HCT116 (cell line): ENCODE data around the gene LGALS4. TPM values are rescaled to one million over a fixed set of nuclear protein-coding genes. Genes with fewer than 3 reads are reported as not detected.

Source experiments
- ATAC-seq: fragments of 200-7000 bp; cut with Tn5 transposase; 2 replicates; pipeline ENCODE4 v1.9.1; 2020; ENCODE audit warnings: mild to moderate bottlenecking, moderate library complexity
- BruUV-seq: library from RNA; stranded (reverse); fragments of 400-500 nt; replicated peaks from 2 replicates; lab custom pipeline; 2021; lab: Mats Ljungman, UMichigan
- CTCF ChIA-PET: fragments of 300-600 bp; sonication (Branson Sonifier 250); formaldehyde crosslinking; loops from one replicate; lab custom pipeline; 2021; ENCODE audit warnings: antibody characterized with exemption; lab: Charles Lee
- POLR2A ChIA-PET: fragments of 300-600, 350-600 bp; sonication (Branson Sonifier 250); formaldehyde crosslinking; loops from one replicate; lab custom pipeline; 2021; ENCODE audit warnings: antibody characterized with exemption; lab: Charles Lee
- RAD21 ChIA-PET, 2 experiments: fragments of 300-600 bp; sonication (Branson Sonifier 250); formaldehyde crosslinking; loops; one replicate each; lab custom pipeline; 2023; ENCODE audit warnings: low total read pairs in 2 of 2; ENCODE audit not compliant: uncharacterized antibody in 2 of 2, unreplicated experiment in 2 of 2, low non-redundant PET in 1 of 2; lab: Charles Lee
- DNase-seq: peaks from one replicate; pipeline ENCODE4 v3.0.0-alpha.2; 2010; ENCODE audit warnings: low read depth, low spot score
- H2AFZ ChIP-seq: fragments of 200-600 bp; shearing (Covaris generic), sonication (generic); 2 replicates; pipeline ENCODE4 v1.6.1; 2017; ENCODE audit warnings: low read depth, mixed run types, mixed read lengths, antibody characterized with exemption, low read length; ENCODE audit not compliant: poor library complexity, severe bottlenecking
- H3K27ac ChIP-seq: 2 replicates; pipeline ENCODE4 v1.5.1; 2012; ENCODE audit warnings: low read depth, low read length
- H3K27me3 ChIP-seq: fragments of 200-600 bp; sonication (generic); 2 replicates; pipeline ENCODE4 v1.6.1; 2016; ENCODE audit warnings: mixed run types, low read length, mixed read lengths; ENCODE audit not compliant: insufficient read depth
- H3K36me3 ChIP-seq, 2 experiments: fragments of 200-500 bp in 1 of 2; fragments of 200-600 bp in 1 of 2; sonication (Bioruptor generic) in 1 of 2; sonication (generic) in 1 of 2; 2 replicates each; pipeline versions ENCODE4 v1.5.1 to v1.6.1; 2014 to 2016; ENCODE audit warnings: low read length in 2 of 2, inconsistent platforms in 1 of 2, mixed read lengths in 1 of 2, mixed run types in 1 of 2; ENCODE audit not compliant: insufficient read depth in 2 of 2, control insufficient read depth in 1 of 2
- H3K4me1 ChIP-seq, 2 experiments: fragments of 200-600 bp in 1 of 2; sonication (generic) in 1 of 2; 2 replicates each; pipeline versions ENCODE4 v1.5.1 to v1.6.1; 2012 to 2017; ENCODE audit warnings: low read length in 2 of 2, inconsistent platforms in 1 of 2, mild to moderate bottlenecking in 1 of 2, mixed read lengths in 1 of 2, mixed run types in 1 of 2, moderate library complexity in 1 of 2; ENCODE audit not compliant: insufficient read depth in 2 of 2, control insufficient read depth in 1 of 2
- H3K4me2 ChIP-seq: fragments of 200-600 bp; sonication (generic); 2 replicates; pipeline ENCODE4 v1.6.1; 2017; ENCODE audit warnings: mixed run types, low read length, mixed read lengths
- H3K4me3 ChIP-seq, 2 experiments: fragments of 200-600 bp in 1 of 2; sonication (generic) in 1 of 2; replicated peaks in 1 of 2; 2 replicates each; pipeline ENCODE4 v1.5.1; 2011 to 2016; ENCODE audit warnings: low read length in 2 of 2, control low read depth in 1 of 2, low read depth in 1 of 2, mild to moderate bottlenecking in 1 of 2, mixed read lengths in 1 of 2, mixed run types in 1 of 2
- H3K79me2 ChIP-seq: fragments of 200-600 bp; sonication (generic); 2 replicates; pipeline ENCODE4 v1.6.1; 2017; ENCODE audit warnings: mild to moderate bottlenecking, mixed run types, low read length, moderate library complexity, mixed read lengths; ENCODE audit not compliant: insufficient read depth
- H3K9ac ChIP-seq: fragments of 200-600 bp; sonication (generic); 2 replicates; pipeline ENCODE4 v1.6.1; 2016; ENCODE audit warnings: low read length, mixed read lengths
- H3K9me2 ChIP-seq: fragments of 200-600 bp; sonication (generic), shearing (Covaris generic); 2 replicates; pipeline ENCODE4 v1.6.1; 2017; ENCODE audit warnings: mixed run types, mild to moderate bottlenecking, moderate library complexity; ENCODE audit not compliant: insufficient read depth
- H3K9me3 ChIP-seq, 2 experiments: fragments of 200-500 bp in 1 of 2; fragments of 200-600 bp in 1 of 2; sonication (Bioruptor generic) in 1 of 2; sonication (generic) in 1 of 2; 2 replicates each; pipeline ENCODE4 v1.6.1; 2014 to 2017; ENCODE audit warnings: low read length in 2 of 2, mixed read lengths in 2 of 2, inconsistent platforms in 1 of 2, low read depth in 1 of 2, mild to moderate bottlenecking in 1 of 2, mixed run types in 1 of 2, moderate library complexity in 1 of 2; ENCODE audit not compliant: control insufficient read depth in 1 of 2, insufficient read depth in 1 of 2
- H4K20me1 ChIP-seq: fragments of 200-600 bp; sonication (generic), shearing (Covaris generic); 2 replicates; pipeline ENCODE4 v1.6.1; 2017; ENCODE audit warnings: mixed run types, mild to moderate bottlenecking, moderate library complexity; ENCODE audit not compliant: insufficient read depth
- CBX3 ChIP-seq: IDR thresholded peaks from 2 replicates; pipeline ENCODE4 v1.6.1; 2012; ENCODE audit warnings: low read depth
- ELF1 ChIP-seq: IDR thresholded peaks from 2 replicates; pipeline ENCODE4 v1.6.1; 2012; ENCODE audit warnings: low read depth, borderline replicate concordance
- EZH2 ChIP-seq: fragments of 200-600 bp; sonication (generic); IDR thresholded peaks from 2 replicates; pipeline ENCODE4 v1.6.1; 2017; ENCODE audit warnings: antibody characterized with exemption, mixed run types
- FOSL1 ChIP-seq: IDR thresholded peaks from 2 replicates; pipeline ENCODE4 v1.6.1; 2012; ENCODE audit warnings: low read depth
- JUND ChIP-seq: IDR thresholded peaks from 2 replicates; pipeline ENCODE4 v1.6.1; 2012
- RAD21 ChIP-seq: IDR thresholded peaks from 2 replicates; pipeline ENCODE4 v1.6.1; 2012; ENCODE audit warnings: low read depth, mild to moderate bottlenecking
- SIN3A ChIP-seq: IDR thresholded peaks from 2 replicates; pipeline ENCODE4 v1.6.1; 2012; ENCODE audit warnings: low read depth
- SP1 ChIP-seq: IDR thresholded peaks from 2 replicates; pipeline ENCODE4 v1.6.1; 2012; ENCODE audit warnings: low read depth
- SRF ChIP-seq: IDR thresholded peaks from 2 replicates; pipeline ENCODE4 v1.6.1; 2012; ENCODE audit warnings: low read depth
- YY1 ChIP-seq: IDR thresholded peaks from 2 replicates; pipeline ENCODE4 v1.6.1; 2011; ENCODE audit warnings: low read length, low read depth, moderate library complexity, mild to moderate bottlenecking; ENCODE audit not compliant: insufficient replicate concordance; ENCODE audit errors: extremely low read depth
- ZNF274 ChIP-seq: fragments of 200-500 bp; sonication (Bioruptor generic); IDR thresholded peaks from 2 replicates; pipeline ENCODE4 v1.6.1; 2014; ENCODE audit warnings: mild to moderate bottlenecking, low read depth, low read length, inconsistent platforms
- intact Hi-C: fragments of 100-400 bp; cut with micrococcal nuclease; formaldehyde crosslinking; loops from 2 replicates; pipeline ENCODE4 v1.10.0; 2022
- total RNA-seq: library from RNA; stranded (reverse); gene quantifications from one replicate; pipeline ENCODE4 v1.2.1, GENCODE V29; 2021; ENCODE audit not compliant: unreplicated experiment
- TF ChIP-seq, protein P1 (sequence below): IDR thresholded peaks from 2 replicates; pipeline ENCODE4 v1.6.1; 2012; ENCODE audit warnings: low read depth
- TF ChIP-seq, protein P2 (sequence below), 3 experiments: fragments of 200-600 bp in 1 of 3; sonication (generic) in 1 of 3; IDR thresholded peaks in 2 of 3; conservative IDR thresholded peaks in 1 of 3; 2 replicates each; pipeline ENCODE4 v1.5.1; 2012 to 2017; ENCODE audit warnings: low read depth in 2 of 3, low read length in 2 of 3, antibody characterized with exemption in 1 of 3, borderline replicate concordance in 1 of 3, control low read depth in 1 of 3, mild to moderate bottlenecking in 1 of 3, mixed read lengths in 1 of 3, mixed run types in 1 of 3, moderate library complexity in 1 of 3; ENCODE audit not compliant: insufficient read depth in 1 of 3

The LGALS4 gene
- total RNA-seq, 1 experiment from 2014 or later = 0.86 TPM

DNA sequence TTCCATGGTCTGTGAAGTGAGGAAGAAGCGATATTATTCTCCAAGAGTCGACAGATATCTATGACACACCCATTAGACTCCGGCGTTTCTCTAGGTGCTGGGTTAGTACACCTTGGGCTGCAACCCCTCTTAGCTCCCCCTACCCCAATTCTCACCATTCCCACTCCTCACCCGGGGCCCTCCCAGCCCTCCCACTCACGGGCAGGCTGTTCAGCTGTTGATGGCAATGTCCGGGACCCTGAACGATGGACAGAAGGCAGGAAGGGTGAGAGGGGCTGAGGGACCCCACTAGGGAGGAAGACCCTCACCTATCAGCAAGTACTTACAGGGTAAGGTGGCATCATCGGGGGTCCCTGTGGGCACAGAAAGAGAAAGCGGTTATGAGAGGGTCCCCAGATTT is 9.2 kb downstream of the LGALS4 start:
- H3K79me2 ChIP-seq = no peaks in the 10 kb centered on the region
- H3K36me3 ChIP-seq = no peaks in the 10 kb centered on the region
- ATAC-seq (no peak), DNase-seq (no peak)
- no peaks in the 10 kb centered on the region for H3K9me2 ChIP-seq
- H3K4me3 ChIP-seq = no peak overlapping the region
- no TSS peak for BruUV-seq
- no peak overlapping the region for H3K27ac ChIP-seq
- H3K4me1 ChIP-seq = peaks cover 0 to 8% of the 10 kb centered on the region in 2 experiments; a peak in 2 of 4 replicates
- POLR2A ChIA-PET = no interaction called here
- CTCF ChIA-PET = no interaction called here
- intact Hi-C loops = no loop called here
- H2AFZ ChIP-seq = no peak overlapping the region
- H3K27me3 ChIP-seq = no peaks in the 10 kb centered on the region
- H4K20me1 ChIP-seq = no peaks in the 10 kb centered on the region
- no peaks in the 10 kb centered on the region for H3K9me3 ChIP-seq
- RAD21 ChIA-PET = no interaction called here
- H3K4me2 ChIP-seq = no peak overlapping the region
- H3K9ac ChIP-seq = no peak overlapping the region
- TF ChIP-seq ZNF274 (no peak), SRF (no peak), YY1 (no peak), EZH2 (no peak), RAD21 (no peak), JUND (no peak), SP1 (no peak), SIN3A (no peak), FOSL1 (no peak), ELF1 (no peak), CBX3 (no peak)
- TF ChIP-seq, protein P1, sequence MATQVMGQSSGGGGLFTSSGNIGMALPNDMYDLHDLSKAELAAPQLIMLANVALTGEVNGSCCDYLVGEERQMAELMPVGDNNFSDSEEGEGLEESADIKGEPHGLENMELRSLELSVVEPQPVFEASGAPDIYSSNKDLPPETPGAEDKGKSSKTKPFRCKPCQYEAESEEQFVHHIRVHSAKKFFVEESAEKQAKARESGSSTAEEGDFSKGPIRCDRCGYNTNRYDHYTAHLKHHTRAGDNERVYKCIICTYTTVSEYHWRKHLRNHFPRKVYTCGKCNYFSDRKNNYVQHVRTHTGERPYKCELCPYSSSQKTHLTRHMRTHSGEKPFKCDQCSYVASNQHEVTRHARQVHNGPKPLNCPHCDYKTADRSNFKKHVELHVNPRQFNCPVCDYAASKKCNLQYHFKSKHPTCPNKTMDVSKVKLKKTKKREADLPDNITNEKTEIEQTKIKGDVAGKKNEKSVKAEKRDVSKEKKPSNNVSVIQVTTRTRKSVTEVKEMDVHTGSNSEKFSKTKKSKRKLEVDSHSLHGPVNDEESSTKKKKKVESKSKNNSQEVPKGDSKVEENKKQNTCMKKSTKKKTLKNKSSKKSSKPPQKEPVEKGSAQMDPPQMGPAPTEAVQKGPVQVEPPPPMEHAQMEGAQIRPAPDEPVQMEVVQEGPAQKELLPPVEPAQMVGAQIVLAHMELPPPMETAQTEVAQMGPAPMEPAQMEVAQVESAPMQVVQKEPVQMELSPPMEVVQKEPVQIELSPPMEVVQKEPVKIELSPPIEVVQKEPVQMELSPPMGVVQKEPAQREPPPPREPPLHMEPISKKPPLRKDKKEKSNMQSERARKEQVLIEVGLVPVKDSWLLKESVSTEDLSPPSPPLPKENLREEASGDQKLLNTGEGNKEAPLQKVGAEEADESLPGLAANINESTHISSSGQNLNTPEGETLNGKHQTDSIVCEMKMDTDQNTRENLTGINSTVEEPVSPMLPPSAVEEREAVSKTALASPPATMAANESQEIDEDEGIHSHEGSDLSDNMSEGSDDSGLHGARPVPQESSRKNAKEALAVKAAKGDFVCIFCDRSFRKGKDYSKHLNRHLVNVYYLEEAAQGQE = no peak
- TF ChIP-seq, protein P2, sequence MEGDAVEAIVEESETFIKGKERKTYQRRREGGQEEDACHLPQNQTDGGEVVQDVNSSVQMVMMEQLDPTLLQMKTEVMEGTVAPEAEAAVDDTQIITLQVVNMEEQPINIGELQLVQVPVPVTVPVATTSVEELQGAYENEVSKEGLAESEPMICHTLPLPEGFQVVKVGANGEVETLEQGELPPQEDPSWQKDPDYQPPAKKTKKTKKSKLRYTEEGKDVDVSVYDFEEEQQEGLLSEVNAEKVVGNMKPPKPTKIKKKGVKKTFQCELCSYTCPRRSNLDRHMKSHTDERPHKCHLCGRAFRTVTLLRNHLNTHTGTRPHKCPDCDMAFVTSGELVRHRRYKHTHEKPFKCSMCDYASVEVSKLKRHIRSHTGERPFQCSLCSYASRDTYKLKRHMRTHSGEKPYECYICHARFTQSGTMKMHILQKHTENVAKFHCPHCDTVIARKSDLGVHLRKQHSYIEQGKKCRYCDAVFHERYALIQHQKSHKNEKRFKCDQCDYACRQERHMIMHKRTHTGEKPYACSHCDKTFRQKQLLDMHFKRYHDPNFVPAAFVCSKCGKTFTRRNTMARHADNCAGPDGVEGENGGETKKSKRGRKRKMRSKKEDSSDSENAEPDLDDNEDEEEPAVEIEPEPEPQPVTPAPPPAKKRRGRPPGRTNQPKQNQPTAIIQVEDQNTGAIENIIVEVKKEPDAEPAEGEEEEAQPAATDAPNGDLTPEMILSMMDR (IDR thresholded peaks at IDR 0.05 in 2 of 3, conservative IDR thresholded peaks at IDR 0.05 in 1 of 3; ENCODE audit: borderline replicate concordance in 1 of 3, insufficient read depth in 1 of 3, low read depth in 2 of 3, low read length in 2 of 3) = no peak
- TF ChIP-seq, all 23 proteins: peak for 0
